ENCODE measurements around the gene BTBD17. TPM values are rescaled to one million over a fixed set of nuclear protein-coding genes. Genes with fewer than 3 reads are reported as not detected.

BTBD17 gene
- total and polyA plus RNA-seq, 7 donors = 0.03 TPM; not detected in 6

GRCh38 chr17:74402048-74402447, 40.4 kb upstream of the BTBD17 start:
- Histone ChIP-seq H3K9me3 (no peaks in the 10 kb centered on the region), H3K4me1 (no peaks in the 10 kb centered on the region), H3K27me3 (peaks cover 3 to 14% (median 6%) of the 10 kb centered on the region in 3 donors), H3K4me3 (no peak overlapping the region), H3K27ac (no peak overlapping the region), H3K36me3 (no peaks in the 10 kb centered on the region)
- intact Hi-C loops (cut with DNase I) = no loop called here
- TF ChIP-seq EP300 (IDR thresholded peaks at IDR 0.05) = no peak
- TF ChIP-seq POLR2A (IDR thresholded peaks at IDR 0.05) = no peak
- no peak for TF ChIP-seq POLR2AphosphoS5 (IDR thresholded peaks at IDR 0.05)
- TF ChIP-seq CTCF (IDR thresholded peaks at IDR 0.05) = no peak
- no peak for DNase-seq
- whole genome bisulfite sequencing, 2 donors = 89% methylated on average over 7 of the region's 7 CpGs

GRCh38 chr17:74396567-74396966, 34.9 kb upstream of the BTBD17 start:
- no peak for DNase-seq
- Histone ChIP-seq H3K36me3 (no peaks in the 10 kb centered on the region), H3K27me3 (no peaks in the 10 kb centered on the region), H3K4me1 (no peaks in the 10 kb centered on the region), H3K4me3 (no peak overlapping the region), H3K9me3 (no peaks in the 10 kb centered on the region), H3K27ac (no peak overlapping the region)
- WGBS, 2 donors = 91 to 92% methylated on average over 4 of the region's 4 CpGs
- TF ChIP-seq POLR2A (IDR thresholded peaks at IDR 0.05) (no peak), EP300 (IDR thresholded peaks at IDR 0.05) (no peak), CTCF (IDR thresholded peaks at IDR 0.05) (no peak), POLR2AphosphoS5 (IDR thresholded peaks at IDR 0.05) (no peak)
- intact Hi-C loops (cut with DNase I) = no loop called here

GRCh38 chr17:74394977-74395376, 33.3 kb upstream of the BTBD17 start:
- 37 to 82% methylated on average over 7 of the region's 7 CpGs for WGBS, 2 donors
- H3K27me3 ChIP-seq = no peaks in the 10 kb centered on the region
- no peak for TF ChIP-seq POLR2A (IDR thresholded peaks at IDR 0.05)
- TF ChIP-seq CTCF (IDR thresholded peaks at IDR 0.05) = no peak
- no peak for TF ChIP-seq POLR2AphosphoS5 (IDR thresholded peaks at IDR 0.05)
- no peak for TF ChIP-seq EP300 (IDR thresholded peaks at IDR 0.05)
- no peaks in the 10 kb centered on the region for H3K4me1 ChIP-seq
- H3K9me3 ChIP-seq = no peaks in the 10 kb centered on the region
- H3K36me3 ChIP-seq = no peaks in the 10 kb centered on the region
- H3K4me3 ChIP-seq = no peak overlapping the region
- no peak overlapping the region for H3K27ac ChIP-seq
- no peak for DNase-seq
- intact Hi-C loops (cut with DNase I) = no loop called here

- H3K27ac ChIP-seq = no peak overlapping the region
- 91 to 92% methylated on average over 12 of the region's 12 CpGs for WGBS, 2 donors
Observed at GRCh38 chr17:74394275-74394950, 32.7 kb upstream of the BTBD17 start.

More at GRCh38 chr17:74394275-74394950, 32.7 kb upstream of the BTBD17 start:
- TF ChIP-seq EP300 (IDR thresholded peaks at IDR 0.05) (no peak), POLR2AphosphoS5 (IDR thresholded peaks at IDR 0.05) (no peak), CTCF (IDR thresholded peaks at IDR 0.05) (no peak), POLR2A (IDR thresholded peaks at IDR 0.05) (no peak)
- H3K36me3 ChIP-seq = no peaks in the 10 kb centered on the region
- no peaks in the 10 kb centered on the region for H3K4me1 ChIP-seq
- DNase-seq = no peak
- intact Hi-C loops (cut with DNase I) = no loop called here
- H3K9me3 ChIP-seq = no peaks in the 10 kb centered on the region
- H3K4me3 ChIP-seq = no peak overlapping the region
- H3K27me3 ChIP-seq = no peaks in the 10 kb centered on the region
